ENCODE data around the gene CTXN1. TPM values are rescaled to one million over a fixed set of nuclear protein-coding genes. Genes with fewer than 3 reads are reported as not detected.

CTXN1 gene
- polyA plus RNA-seq, 3 donors from 2014 or later: not detected

Other genes with a start within 250 kb of the CTXN1 start
- under 1 TPM in 1 of 3 donors, not detected in 2; 0.14 TPM for gene MCEMP1, start 249.0 kb downstream of the CTXN1 start, polyA plus RNA-seq
- 100 to 1,000 TPM; 109 to 217 (median 115) TPM for gene TRAPPC5, start 245.3 kb downstream of the CTXN1 start, polyA plus RNA-seq
- under 1 TPM in 2 of 3 donors, not detected in 1; 0.29 to 0.50 TPM for gene FCER2, start 224.0 kb downstream of the CTXN1 start, polyA plus RNA-seq
- gene CLEC4G, start 194.0 kb downstream of the CTXN1 start, polyA plus RNA-seq: under 1 TPM in 1 of 3 donors, not detected in 2; 0.43 TPM
- gene CD209, start 178.6 kb downstream of the CTXN1 start, polyA plus RNA-seq: not detected
- not detected for gene CLEC4M, start 162.9 kb downstream of the CTXN1 start, polyA plus RNA-seq
- 1 to 10 TPM; 1.6 to 5.1 (median 2.7) TPM for gene EVI5L, start 95.9 kb downstream of the CTXN1 start, polyA plus RNA-seq
- gene PRR36, start 51.7 kb downstream of the CTXN1 start, polyA plus RNA-seq: not detected
- gene LRRC8E, start 37.6 kb downstream of the CTXN1 start, polyA plus RNA-seq: not detected
- 1 to 10 TPM; 2.0 to 4.4 (median 2.7) TPM for gene MAP2K7, start 22.3 kb downstream of the CTXN1 start, polyA plus RNA-seq
- gene TGFBR3L, start 11.3 kb downstream of the CTXN1 start, polyA plus RNA-seq: under 1 TPM in 1 of 3 donors, not detected in 2; 0.86 TPM
- gene SNAPC2, start 5.8 kb downstream of the CTXN1 start, polyA plus RNA-seq: 10 to 100 TPM; 15.6 to 31.1 (median 17.0) TPM
- 10 to 100 TPM; 12.7 to 22.1 (median 14.7) TPM for gene TIMM44, start 17.5 kb upstream of the CTXN1 start, polyA plus RNA-seq
- gene ELAVL1, start 79.5 kb upstream of the CTXN1 start, polyA plus RNA-seq: 10 to 100 TPM; 48.9 to 62.0 (median 54.1) TPM
- gene CCL25, start 126.6 kb upstream of the CTXN1 start, polyA plus RNA-seq: 1 to 10 TPM in 1 of 3 donors, under 1 TPM in 1, not detected in 1; 0.57 to 1.1 TPM
- gene FBN3, start 223.5 kb upstream of the CTXN1 start, polyA plus RNA-seq: not detected

Data from immature natural killer cell (primary cell).